SW 1271 (cell line): ENCODE measurements around the gene NCKAP5.

Source experiments
- DNase-seq, 2 experiments: peaks; one replicate each; lab custom pipeline; 2025; lab: John Stamatoyannopoulos, UW

The NCKAP5 gene

GRCh38 chr2:133382566-133382965 is 185.7 kb downstream of the NCKAP5 start:
- DNase-seq, result no peak

DNA sequence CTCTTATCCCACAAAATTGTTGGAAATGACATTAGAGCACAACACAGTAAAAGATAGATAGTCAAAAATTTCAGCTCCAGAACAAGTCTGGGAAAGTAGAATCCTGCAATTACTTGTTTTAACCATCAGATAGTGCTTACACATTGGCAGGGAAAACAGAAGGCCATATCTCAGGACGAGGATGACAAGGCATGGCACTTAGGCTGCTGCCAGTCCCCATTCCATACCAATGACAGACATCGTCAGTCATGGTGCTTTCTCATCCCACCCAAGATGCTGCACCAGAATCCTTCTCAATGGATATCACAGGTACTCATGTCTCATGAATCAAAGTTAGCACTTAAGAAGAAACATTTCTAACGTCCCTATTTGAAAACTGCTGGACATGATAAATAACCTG is 187.3 kb downstream of the NCKAP5 start:
- no peak for DNase-seq

DNA sequence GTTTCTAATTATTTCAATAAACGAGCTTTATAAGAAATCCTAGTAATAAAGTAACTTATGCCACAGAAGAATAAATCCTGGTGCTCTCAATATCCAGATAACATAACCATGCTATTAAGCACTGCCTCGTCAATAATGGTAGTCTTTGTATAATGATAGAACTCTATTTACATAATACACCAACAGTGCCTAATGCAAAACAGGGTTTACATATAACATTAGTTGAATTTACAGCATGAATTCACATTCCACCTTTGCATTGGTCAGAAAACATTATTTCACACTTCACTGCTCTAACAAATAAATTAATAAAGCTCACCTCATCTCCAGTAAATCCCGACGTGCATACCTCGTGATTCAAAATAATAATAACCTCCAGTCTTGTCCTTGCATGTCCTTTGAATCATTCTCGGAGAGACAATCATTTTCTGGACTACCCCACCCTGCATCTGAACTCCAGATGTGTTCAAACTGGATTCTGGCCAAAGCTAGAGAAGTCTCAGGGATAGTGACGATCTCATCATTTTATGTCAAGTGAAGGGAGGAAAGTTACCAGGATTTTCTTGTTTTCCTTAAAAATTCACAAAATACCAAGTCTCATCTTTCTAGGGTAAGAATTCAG is 189.2 kb downstream of the NCKAP5 start:
- DNase-seq, result no peak

DNA sequence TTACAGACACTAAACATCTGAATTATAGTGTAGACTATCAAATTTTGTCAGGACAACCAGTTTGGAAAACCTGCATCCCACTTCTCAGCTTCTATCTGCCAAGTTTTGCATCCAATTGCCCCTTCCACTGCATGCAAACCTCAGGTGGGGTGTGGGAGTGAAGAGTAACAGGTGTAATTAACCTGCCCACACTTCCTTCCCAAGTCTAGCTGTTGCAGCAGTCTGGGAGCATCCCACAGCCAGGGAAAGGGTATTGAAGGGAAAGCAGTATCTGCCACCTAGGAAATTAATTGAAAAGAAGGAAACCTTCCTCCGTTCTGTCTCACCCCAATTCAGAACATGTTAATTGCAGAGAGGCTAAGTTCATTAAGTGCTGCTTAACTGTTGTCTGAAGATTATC is 189.9 kb downstream of the NCKAP5 start:
- DNase-seq, result no peak

DNA sequence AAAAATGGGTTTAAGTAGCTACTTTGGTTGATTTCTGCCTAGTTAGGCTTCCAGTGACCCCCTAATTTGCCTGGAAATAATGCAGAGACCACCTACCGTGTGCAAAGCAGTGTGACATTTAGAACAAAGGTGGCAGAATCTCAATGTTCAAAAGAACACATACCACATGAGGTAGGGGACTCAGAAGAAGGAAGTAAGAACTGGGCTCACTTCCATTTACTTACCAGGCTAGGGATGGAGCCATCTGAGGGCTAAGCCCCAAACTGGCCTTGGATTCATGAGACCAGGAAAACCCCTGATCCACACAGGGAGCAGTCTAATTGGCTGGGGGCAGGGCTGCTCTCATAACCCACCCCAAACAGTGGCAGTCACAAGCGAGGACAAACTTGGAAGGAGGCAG is 190.7 kb downstream of the NCKAP5 start:
- no peak for DNase-seq

DNA sequence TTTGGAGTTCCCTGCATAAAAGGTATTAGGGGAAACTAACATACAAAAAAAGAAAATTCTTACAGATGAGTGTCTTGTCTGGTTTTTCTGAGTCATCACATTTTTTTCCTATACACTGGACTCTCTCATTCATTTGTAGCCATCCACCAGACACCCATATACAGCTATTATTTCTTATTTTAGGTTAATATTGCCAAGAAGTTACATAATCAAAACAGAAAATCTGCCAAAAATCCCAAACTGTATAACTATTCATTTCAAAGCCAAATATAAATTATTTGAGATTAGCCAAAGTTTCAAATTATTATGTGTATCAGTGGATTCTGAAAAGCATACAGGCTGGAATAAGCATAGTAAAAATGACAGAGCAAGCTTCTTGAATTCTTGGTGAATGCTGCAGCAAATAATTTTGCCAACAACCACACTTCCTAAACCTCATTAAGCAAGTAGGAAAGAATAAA is 191.2 kb downstream of the NCKAP5 start:
- no peak for DNase-seq

- no peak for DNase-seq
Observed at GRCh38 chr2:133374781-133375180, 193.5 kb downstream of the NCKAP5 start.

DNA sequence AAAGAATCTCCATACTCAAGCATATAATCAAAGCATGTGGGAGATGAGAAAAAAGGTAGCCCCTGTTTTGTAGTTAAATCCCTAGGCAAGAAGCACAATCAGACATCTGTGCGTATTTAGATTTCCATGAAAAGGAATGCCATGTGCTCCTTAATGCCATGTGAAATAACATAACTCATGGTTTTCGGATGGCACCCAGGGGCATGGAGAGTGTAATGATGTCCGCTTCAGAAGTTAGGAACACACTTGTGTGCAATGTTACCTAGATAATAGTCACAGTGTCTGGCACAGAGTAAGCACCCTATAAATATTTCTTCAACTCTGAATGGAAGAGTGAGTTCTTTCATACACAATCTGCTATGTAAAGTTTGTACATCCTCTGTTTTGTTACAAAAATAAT is 197.0 kb downstream of the NCKAP5 start:
- DNase-seq, result no peak

GRCh38 chr2:133369901-133370658 is 198.2 kb downstream of the NCKAP5 start:
- no peak for DNase-seq

DNA sequence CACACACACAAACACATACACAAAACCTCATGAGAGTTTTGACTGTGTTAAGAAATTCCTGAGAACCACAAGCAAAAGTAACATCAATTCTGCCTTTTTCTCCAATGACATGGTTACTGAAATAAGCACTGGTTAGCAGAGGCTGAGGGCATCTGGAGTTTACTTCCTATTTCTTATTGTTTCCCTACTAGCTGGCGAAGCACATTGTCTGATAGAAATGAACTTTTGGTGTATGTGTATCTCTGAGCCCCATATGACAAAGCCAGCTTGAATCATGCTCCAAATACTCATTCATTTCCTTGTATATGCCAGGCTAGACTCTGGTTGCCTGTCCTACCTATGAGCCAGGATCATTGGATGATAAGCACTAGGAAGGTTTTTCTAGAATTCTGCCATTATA is 203.1 kb downstream of the NCKAP5 start:
- DNase-seq, result no peak

GRCh38 chr2:133364636-133365035 is 203.6 kb downstream of the NCKAP5 start:
- no peak for DNase-seq

DNA sequence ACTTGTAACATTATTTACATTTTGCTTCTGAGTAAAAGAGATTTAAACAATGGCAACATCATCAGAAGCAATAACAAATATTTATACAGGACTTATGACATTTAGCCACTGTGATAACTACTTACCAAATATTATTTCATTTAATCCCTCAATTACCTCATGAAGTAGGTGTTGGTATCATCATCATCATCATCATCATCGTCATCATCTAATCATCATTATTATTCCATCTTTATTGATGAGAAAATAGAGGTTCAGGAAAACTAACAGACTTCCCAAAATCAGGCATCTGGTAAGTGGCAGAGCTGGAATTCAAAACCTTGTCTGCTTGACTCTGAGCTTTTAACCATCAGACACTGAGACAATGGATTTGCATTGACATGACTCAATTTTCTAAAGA is 204.4 kb downstream of the NCKAP5 start:
- no peak for DNase-seq

DNA sequence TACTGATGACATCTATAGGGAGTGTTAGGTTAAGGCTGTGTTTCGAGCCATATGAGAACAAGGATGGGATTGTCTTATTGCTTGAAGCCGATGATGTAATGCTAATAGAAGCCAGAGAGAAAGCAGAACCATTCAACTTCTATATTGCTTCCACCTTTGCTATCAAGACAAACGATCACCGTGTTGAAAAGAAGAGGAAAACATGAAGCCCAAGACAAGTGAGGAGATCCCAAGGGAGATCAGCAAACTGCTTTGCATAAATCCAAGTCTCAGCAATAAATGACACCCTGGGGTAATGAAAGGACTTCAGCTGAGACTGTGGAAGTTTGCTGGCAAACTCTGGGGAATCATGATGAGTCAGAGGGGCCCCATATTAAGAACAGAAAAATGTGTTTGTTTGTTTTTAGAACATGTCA is 206.2 kb downstream of the NCKAP5 start:
- no peak for DNase-seq

DNA sequence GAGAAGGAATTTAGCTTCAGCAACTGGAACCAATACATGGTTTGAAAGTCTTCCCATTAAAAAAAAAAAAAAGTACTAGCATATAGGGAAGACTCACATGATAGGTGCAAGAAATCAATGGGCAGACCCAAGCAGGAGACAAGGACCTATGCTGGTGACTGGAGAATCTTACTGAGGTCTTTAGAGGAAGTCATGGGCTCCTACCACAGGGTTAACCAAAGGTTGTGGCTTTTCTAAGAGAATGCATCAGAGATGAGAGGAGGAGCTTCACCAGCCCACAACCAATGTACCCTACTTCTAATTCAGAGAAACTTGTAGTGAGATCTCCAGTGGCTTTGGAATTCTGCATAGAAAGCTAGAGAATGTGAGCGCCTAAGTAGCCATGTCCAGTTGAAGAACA is 207.4 kb downstream of the NCKAP5 start:
- DNase-seq, result no peak

GRCh38 chr2:133360190-133360589 is 208.1 kb downstream of the NCKAP5 start:
- no peak for DNase-seq

DNA sequence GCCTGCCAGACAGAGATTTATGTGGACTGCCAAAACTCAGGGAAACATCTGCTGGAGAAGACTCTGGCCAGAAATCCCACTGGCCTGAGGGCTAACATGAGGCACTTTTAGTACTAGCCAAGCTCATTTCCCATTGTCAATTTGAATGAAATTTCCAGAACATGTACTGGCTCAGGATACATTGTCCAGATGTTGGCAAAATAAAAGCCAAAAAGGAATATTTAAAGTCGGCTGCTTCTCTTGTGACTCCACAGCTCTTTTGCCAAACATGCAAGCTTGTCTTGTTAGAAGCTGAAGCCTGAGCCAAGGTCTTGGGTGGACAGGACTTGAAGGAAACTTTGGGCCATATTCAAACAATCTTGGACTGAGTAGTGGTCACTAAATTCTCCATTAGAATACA is 215.5 kb downstream of the NCKAP5 start:
- no peak for DNase-seq

GRCh38 chr2:133346654-133347053 is 221.6 kb downstream of the NCKAP5 start:
- no peak for DNase-seq

DNA sequence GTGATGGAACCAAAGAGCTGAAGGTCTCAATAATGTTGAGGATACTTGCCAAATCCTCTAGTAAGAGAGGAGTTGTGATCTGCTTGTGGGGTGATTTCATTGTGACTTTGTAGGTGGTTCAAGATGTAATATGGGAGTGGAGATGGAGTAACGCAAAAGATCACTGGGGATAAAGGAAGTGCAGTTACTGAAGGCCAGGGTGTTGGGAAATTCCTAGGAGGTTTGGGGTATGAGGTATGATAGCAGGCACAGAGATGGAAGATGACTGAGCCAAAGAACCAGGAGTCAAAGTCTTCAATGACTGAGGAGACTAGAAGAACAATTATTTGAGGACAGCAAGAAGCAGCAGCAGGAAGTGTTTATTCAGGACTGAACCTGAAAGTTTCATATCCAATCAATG is 222.6 kb downstream of the NCKAP5 start:
- no peak for DNase-seq

GRCh38 chr2:133344849-133345248 is 223.4 kb downstream of the NCKAP5 start:
- DNase-seq, result no peak

- no peak for DNase-seq
Observed at GRCh38 chr2:133343018-133343352, 225.3 kb downstream of the NCKAP5 start.

DNA sequence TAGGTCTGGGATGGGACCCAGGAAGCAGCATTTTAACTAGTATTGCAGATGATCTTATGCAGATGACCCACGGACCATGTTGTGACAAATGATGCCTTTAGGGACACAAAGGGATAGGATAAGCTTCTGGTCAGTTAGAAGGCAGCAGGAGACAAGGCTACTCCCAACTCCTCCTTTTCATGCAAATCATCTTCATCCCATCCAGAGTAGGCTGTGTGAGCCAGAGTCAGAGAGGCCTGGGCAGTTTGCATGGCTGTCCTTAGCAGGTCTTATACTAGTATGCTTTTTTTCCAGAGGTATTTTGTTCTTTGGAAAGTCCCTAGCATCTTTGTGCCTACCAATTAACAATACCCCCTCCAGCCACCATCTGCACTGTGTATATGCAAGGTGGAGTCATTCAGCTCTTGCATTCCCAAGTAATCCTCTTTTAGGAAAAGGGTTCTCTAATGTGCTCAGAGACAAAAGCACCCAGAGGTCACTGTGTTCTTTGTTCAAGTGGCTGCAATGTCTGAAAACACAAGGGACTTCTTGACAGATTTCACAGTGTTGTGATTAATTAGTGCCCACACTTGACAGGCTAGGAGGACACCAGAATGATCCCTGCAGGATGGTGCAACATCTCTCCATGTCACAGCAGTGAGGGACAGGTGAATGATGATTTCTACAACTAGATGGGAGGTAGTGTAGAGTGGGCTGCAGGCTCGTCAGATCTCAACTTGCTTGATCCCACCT is 225.8 kb downstream of the NCKAP5 start:
- no peak for DNase-seq

- no peak for DNase-seq
Observed at GRCh38 chr2:133341575-133341974, 226.7 kb downstream of the NCKAP5 start.

DNA sequence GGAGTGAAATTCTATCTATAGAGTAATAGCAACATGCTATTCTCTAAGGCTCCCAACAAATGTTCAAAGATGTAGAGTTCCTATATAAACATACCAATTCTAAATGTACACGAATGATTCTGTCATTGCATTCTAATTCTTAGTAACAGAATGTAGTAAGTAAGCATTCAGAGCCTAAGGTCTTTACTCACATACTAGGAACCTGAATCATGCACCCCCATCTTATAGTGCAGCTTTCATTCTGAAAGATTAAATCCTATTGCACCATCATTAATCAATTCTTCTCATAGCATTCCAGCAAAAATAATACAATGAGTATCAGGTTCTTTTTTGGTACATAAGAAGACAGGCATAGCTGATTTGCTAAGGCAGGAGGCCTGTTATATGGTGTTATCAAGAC is 230.0 kb downstream of the NCKAP5 start:
- no peak for DNase-seq
